Caco-2 (cell line): Measurements from ENCODE around the gene RESF1. TPM values are rescaled to one million over a fixed set of nuclear protein-coding genes. Genes with fewer than 3 reads are reported as not detected.

ENCODE experiments used
- BruUV-seq: library from RNA; stranded (reverse); fragments of 400-500 nt; replicated peaks from 2 replicates; lab custom pipeline; 2021; lab: Mats Ljungman, UMichigan
- CTCF ChIA-PET: fragments of 300-600 bp; sonication (Branson Sonifier 250); formaldehyde crosslinking; loops from one replicate; lab custom pipeline; 2022; ENCODE audit warnings: antibody characterized with exemption; lab: Charles Lee
- POLR2A ChIA-PET: fragments of 300-600 bp; sonication (Branson Sonifier 250); formaldehyde crosslinking; loops from one replicate; lab custom pipeline; 2022; ENCODE audit warnings: antibody characterized with exemption; lab: Charles Lee
- DNase-seq, 2 experiments: peaks; one replicate each; pipeline versions ENCODE4 v3.0.0 to v3.0.0-alpha.2; 2020 to 2022
- H3K27me3 ChIP-seq: replicated peaks from 2 replicates; pipeline ENCODE4 v1.6.0; 2011; ENCODE audit warnings: low read length; ENCODE audit not compliant: control insufficient read depth, insufficient read depth
- H3K36me3 ChIP-seq: 2 replicates; pipeline ENCODE4 v1.5.1; 2011; ENCODE audit warnings: low read length; ENCODE audit not compliant: control insufficient read depth, insufficient read depth
- H3K4me1 ChIP-seq: fragments of 250-450 bp; sonication (Bioruptor Pico); 2 replicates; pipeline ENCODE4 v1.5.1; 2020; ENCODE audit warnings: mild to moderate bottlenecking
- H3K4me3 ChIP-seq: 2 replicates; pipeline ENCODE4 v1.5.1; 2011; ENCODE audit warnings: low read depth, mild to moderate bottlenecking, control low read depth, low read length
- H3K9me3 ChIP-seq: fragments of 250-450 bp; sonication (Bioruptor Pico); 2 replicates; pipeline ENCODE4 v1.5.1; 2020; ENCODE audit warnings: mild to moderate bottlenecking, moderate library complexity
- H3K27ac Mint-ChIP-seq: one replicate; pipeline ENCODE4 v1.8.0; 2022; ENCODE audit warnings: mixed read lengths; ENCODE audit not compliant: unreplicated experiment
- H3K27me3 Mint-ChIP-seq: one replicate; pipeline ENCODE4 v1.8.0; 2022; ENCODE audit warnings: mixed read lengths; ENCODE audit not compliant: insufficient read depth, unreplicated experiment
- H3K36me3 Mint-ChIP-seq: one replicate; pipeline ENCODE4 v1.8.0; 2022; ENCODE audit warnings: mild to moderate bottlenecking, mixed read lengths; ENCODE audit not compliant: insufficient read depth, unreplicated experiment
- H3K4me1 Mint-ChIP-seq: one replicate; pipeline ENCODE4 v1.8.0; 2022; ENCODE audit warnings: low read depth, mixed read lengths; ENCODE audit not compliant: unreplicated experiment
- H3K4me3 Mint-ChIP-seq: one replicate; pipeline ENCODE4 v1.8.0; 2022; ENCODE audit warnings: mild to moderate bottlenecking, moderate library complexity, mixed read lengths; ENCODE audit not compliant: unreplicated experiment
- H3K9me3 Mint-ChIP-seq: one replicate; pipeline ENCODE4 v1.8.0; 2022; ENCODE audit warnings: mixed read lengths; ENCODE audit not compliant: unreplicated experiment
- CTCF ChIP-seq, 2 experiments: fragments of 200-600 bp in 1 of 2; IDR thresholded peaks; 1 replicate in 1 of 2; 2 replicates in 1 of 2; pipeline versions ENCODE4 v1.5.1 to v1.8.0; 2011 to 2022; ENCODE audit warnings: antibody characterized with exemption in 1 of 2, control low read depth in 1 of 2, inconsistent platforms in 1 of 2, low read depth in 1 of 2, low read length in 1 of 2, mild to moderate bottlenecking in 1 of 2, moderate library complexity in 1 of 2; ENCODE audit not compliant: insufficient read depth in 1 of 2, severe bottlenecking in 1 of 2, unreplicated experiment in 1 of 2
- intact Hi-C: fragments of 100-400 bp; cut with micrococcal nuclease; formaldehyde crosslinking; loops from one replicate; pipeline ENCODE4 v1.10.0; 2022; ENCODE audit not compliant: unreplicated experiment
- total RNA-seq: library from RNA; stranded (reverse); gene quantifications from 2 replicates; pipeline ENCODE4 v1.2.3, GENCODE V29; 2022

Gene RESF1
- total RNA-seq, 1 experiment from 2014 or later = 118 TPM

GRCh38 chr12:31973818-31974217, 14.6 kb downstream of the RESF1 start:
- no peak overlapping the region for H3K4me3 ChIP-seq

GRCh38 chr12:31974673-31975072, 15.5 kb downstream of the RESF1 start:
- no peak for TF ChIP-seq CTCF (IDR thresholded peaks at IDR 0.05; ENCODE audit: insufficient read depth in 1 of 2, low read depth in 1 of 2, low read length in 1 of 2, severe bottlenecking in 1 of 2, unreplicated experiment in 1 of 2)
- H3K4me3 ChIP-seq = no peak overlapping the region
- no peak for DNase-seq
- no peak overlapping the region for H3K4me3 Mint-ChIP-seq
- peaks cover 64% of the 10 kb centered on the region for H3K9me3 Mint-ChIP-seq
- CTCF ChIA-PET = no interaction called here
- H3K4me1 Mint-ChIP-seq = no peaks in the 10 kb centered on the region
- peaks cover 100% of the 10 kb centered on the region for H3K36me3 Mint-ChIP-seq
- no TSS peak for BruUV-seq
- H3K36me3 ChIP-seq = peaks cover 34% of the 10 kb centered on the region
- H3K27ac Mint-ChIP-seq = no peak overlapping the region
- H3K9me3 ChIP-seq = peaks cover 77% of the 10 kb centered on the region
- no peaks in the 10 kb centered on the region for H3K27me3 Mint-ChIP-seq
- H3K27me3 ChIP-seq = no peaks in the 10 kb centered on the region
- POLR2A ChIA-PET = no interaction called here
- H3K4me1 ChIP-seq = no peaks in the 10 kb centered on the region
- intact Hi-C loops = no loop called here

More at GRCh38 chr12:31973818-31974217, 14.6 kb downstream of the RESF1 start:
- Mint-ChIP-seq H3K27ac (no peak overlapping the region), H3K4me1 (no peaks in the 10 kb centered on the region), H3K9me3 (peaks cover 64% of the 10 kb centered on the region), H3K4me3 (no peak overlapping the region), H3K36me3 (peaks cover 100% of the 10 kb centered on the region), H3K27me3 (no peaks in the 10 kb centered on the region)
- CTCF ChIA-PET = no interaction called here
- H3K4me1 ChIP-seq = no peaks in the 10 kb centered on the region
- H3K36me3 ChIP-seq = peaks cover 30% of the 10 kb centered on the region
- no peaks in the 10 kb centered on the region for H3K27me3 ChIP-seq
- peaks cover 76% of the 10 kb centered on the region for H3K9me3 ChIP-seq
- intact Hi-C loops = no loop called here
- DNase-seq = no peak
- TF ChIP-seq CTCF (IDR thresholded peaks at IDR 0.05; ENCODE audit: insufficient read depth in 1 of 2, low read depth in 1 of 2, low read length in 1 of 2, severe bottlenecking in 1 of 2, unreplicated experiment in 1 of 2) = no peak
- BruUV-seq = no TSS peak
- POLR2A ChIA-PET = no interaction called here

- H3K27ac Mint-ChIP-seq = no peak overlapping the region
- Histone ChIP-seq H3K4me3 (no peak overlapping the region), H3K27me3 (no peaks in the 10 kb centered on the region), H3K4me1 (peaks cover 7% of the 10 kb centered on the region), H3K36me3 (peaks cover 14% of the 10 kb centered on the region), H3K9me3 (peaks cover 80% of the 10 kb centered on the region)
- no peaks in the 10 kb centered on the region for H3K27me3 Mint-ChIP-seq
- peaks cover 59% of the 10 kb centered on the region for H3K9me3 Mint-ChIP-seq
- TF ChIP-seq CTCF (IDR thresholded peaks at IDR 0.05; ENCODE audit: insufficient read depth in 1 of 2, low read depth in 1 of 2, low read length in 1 of 2, severe bottlenecking in 1 of 2, unreplicated experiment in 1 of 2) = no peak
- H3K4me1 Mint-ChIP-seq = peaks cover 24% of the 10 kb centered on the region
- ChIA-PET CTCF (no interaction called here), POLR2A (interaction anchor here (0.9 kb wide), 1 partner anchor 122 kb away, joined by 4 read pairs; no protein-coding TSS in a partner anchor)
- BruUV-seq = TSS peak; percentile 3
- no peak overlapping the region for H3K4me3 Mint-ChIP-seq
- peaks cover 99% of the 10 kb centered on the region for H3K36me3 Mint-ChIP-seq
- DNase-seq = no peak
- intact Hi-C loops = no loop called here
These were observed 25.8 kb downstream of the RESF1 start for GRCh38 chr12:31984806-31985591.
